CD4-positive, alpha-beta T cell treated with Interleukin-6 for 4 hours (primary cell): ENCODE measurements around the gene VCL.
"Not testable (repeated sequence)": the region's sequence is repeated elsewhere in the genome, so short reads cannot be mapped to it uniquely, and the experiment has no call there.

Experiments
- DNase-seq: peaks from one replicate; pipeline ENCODE4 v3.0.0-alpha.2; 2020; ENCODE audit warnings: mixed read lengths

The VCL gene

GRCh38 chr10:73973427-73973826 lies 24.5 kb upstream of the VCL start:
- no peak for DNase-seq

- no peak for DNase-seq
Measured at GRCh38 chr10:73974309-73974946, 23.5 kb upstream of the VCL start.

GRCh38 chr10:73975388-73975787 lies 22.5 kb upstream of the VCL start:
- no peak for DNase-seq

GRCh38 chr10:73979141-73979808 lies 18.6 kb upstream of the VCL start:
- DNase-seq: no peak

GRCh38 chr10:73979809-73980433 lies 18.0 kb upstream of the VCL start:
- DNase-seq: no peak

GRCh38 chr10:73981812-73982211 lies 16.1 kb upstream of the VCL start:
- DNase-seq: no peak

- no peak for DNase-seq
Measured at GRCh38 chr10:73983096-73984047, 14.5 kb upstream of the VCL start.

DNA sequence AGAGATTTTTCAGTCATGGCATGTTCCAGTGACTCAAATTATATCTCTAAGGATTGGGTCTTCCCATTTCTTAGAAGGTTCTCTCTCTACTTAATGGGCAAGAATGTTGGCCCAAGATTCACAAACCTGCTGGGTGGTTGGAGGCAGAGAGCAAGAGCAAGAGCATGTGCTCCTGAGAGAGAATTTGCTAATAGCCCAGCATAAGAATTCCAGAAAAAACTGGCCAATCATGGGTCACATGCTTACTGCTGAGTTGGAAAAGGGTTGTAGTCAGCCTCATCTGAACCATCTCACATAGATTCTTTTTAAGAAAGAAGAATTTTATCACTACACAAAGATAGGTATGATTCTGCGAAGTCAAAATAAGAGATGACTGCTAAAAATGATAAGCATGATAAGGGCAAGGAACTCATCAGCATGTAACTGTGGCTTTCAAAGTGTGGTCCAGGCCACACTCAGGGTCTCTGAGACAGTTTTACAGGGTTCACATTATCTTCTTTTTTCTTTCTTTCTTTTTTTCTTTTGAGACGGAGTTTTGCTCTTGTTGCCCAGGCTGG lies 8.2 kb upstream of the VCL start:
- no peak for DNase-seq

GRCh38 chr10:73991203-73991883 lies 6.6 kb upstream of the VCL start:
- DNase-seq: no peak

DNA sequence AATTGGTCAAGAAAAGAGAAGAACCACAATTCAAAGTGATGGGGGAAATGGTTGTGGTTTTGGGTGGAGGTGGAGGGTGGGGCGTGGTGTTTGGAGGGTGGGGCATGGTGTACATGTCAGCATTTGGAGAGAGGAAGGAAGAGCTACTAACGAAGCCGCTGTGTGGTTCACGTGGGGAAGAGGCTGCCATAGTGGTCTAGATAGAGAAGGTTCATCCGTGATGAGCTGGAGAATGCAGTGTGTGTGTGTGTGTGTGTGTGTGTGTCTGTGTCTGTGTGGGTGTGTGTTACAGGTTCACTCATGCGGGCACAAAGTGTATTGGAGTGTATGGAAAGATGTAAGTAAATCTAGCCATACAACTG lies 6.1 kb upstream of the VCL start:
- DNase-seq: peak; percentile 86

DNA sequence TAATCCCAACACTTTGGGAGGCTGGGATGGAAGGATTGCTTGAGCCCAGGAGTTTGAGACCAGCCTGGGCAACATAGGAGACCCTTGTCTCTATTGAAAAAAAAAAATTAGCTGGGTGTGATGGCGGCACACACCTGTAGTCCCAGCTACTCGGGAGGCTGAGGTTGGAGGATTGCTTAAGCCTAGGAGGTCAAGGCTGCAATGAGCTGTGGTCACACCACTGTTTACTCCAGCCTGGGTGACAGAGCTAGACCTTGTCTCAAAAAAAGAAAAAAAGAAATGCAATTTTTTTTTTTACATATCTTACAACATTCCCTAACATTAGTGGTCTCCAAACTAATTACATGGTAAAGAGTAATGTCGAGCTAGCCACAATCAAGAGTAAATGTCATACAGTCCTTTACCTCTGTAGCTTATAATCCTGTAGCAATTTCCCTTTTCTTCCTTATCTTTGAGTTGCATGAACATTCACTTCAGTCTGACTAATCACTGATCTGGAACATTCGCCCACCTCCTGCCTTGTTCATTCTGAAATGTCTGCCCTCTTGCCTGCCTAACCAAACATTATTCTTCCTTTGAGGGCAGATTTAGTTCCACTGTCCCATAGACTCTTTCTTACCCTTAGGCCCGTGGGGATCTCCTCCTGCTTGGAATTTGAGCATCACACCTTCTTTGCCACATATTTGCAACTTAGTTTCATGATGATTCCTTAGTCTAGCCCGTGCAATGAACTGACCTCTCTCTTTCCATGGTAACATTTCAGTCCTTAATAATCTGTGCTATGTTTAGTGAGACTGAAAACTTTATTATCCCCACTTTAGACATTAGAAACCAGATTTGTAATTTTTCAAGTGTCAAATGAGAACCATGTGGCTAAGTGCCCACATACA lies 4.8 kb upstream of the VCL start:
- DNase-seq: no peak

GRCh38 chr10:73995035-73995358 lies 2.9 kb upstream of the VCL start:
- DNase-seq: no peak

GRCh38 chr10:73997461-73997786 lies 492 bp upstream of the VCL start:
- DNase-seq: peak; percentile 81

GRCh38 chr10:73998623-73998928 lies 660 bp downstream of the VCL start:
- no peak for DNase-seq

- DNase-seq: peak; percentile 19
Measured at GRCh38 chr10:73998929-73999691, 1.2 kb downstream of the VCL start.

- DNase-seq: no peak
Measured at GRCh38 chr10:73999703-74000102, 1.8 kb downstream of the VCL start.

GRCh38 chr10:74000244-74000643 lies 2.3 kb downstream of the VCL start:
- DNase-seq: not testable (repeated sequence)

- DNase-seq: no peak
Measured at GRCh38 chr10:74000892-74001669, 3.2 kb downstream of the VCL start.

DNA sequence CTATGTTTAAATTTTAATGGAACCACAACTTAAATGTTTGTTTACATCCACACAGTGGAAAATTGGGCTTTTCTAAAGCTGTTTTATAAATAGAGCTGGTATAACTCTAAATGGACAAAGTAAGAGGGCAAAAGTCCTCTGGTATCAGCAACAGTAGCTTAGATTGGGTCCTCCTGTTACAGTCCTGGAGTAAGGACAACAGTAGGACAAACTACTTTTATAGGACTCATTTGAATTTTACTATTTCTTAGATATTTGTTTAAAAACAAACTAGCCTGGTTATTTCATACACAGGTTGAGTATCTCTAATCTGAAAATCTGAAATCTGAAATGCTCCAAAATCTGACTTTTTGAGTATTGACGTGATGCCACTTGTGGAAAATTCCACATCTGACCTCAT lies 8.4 kb downstream of the VCL start:
- DNase-seq: no peak

DNA sequence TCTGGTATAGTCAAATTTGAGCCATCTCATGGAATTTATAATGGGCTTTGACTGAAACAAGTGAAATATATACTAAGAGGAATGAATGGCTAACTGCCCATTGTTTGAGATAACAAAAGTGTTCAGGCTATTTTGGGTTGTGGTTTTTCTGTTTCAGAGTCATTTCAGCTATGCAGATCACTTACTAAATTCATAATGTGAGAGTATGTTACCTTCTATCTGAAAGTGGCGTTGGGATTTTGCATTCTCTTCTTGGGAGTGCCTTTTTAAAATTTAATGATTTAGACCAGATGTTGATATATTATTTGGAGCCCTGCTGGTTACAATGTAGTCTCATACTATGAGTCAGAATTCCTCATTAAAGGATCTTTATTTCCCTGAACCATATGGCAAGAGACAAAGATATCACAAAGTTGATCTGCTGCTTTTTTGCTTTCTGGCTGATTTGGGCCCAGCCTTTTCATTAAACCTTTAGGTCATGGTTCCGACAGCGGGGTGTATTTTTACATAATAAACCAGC lies 10.4 kb downstream of the VCL start:
- DNase-seq: no peak
